A673 (cell line): ENCODE results near the gene ANKZF1. TPM values are rescaled to one million over a fixed set of nuclear protein-coding genes. Genes with fewer than 3 reads are reported as not detected.

ENCODE experiments used
- BruUV-seq: library from RNA; stranded (reverse); fragments of 400-500 nt; replicated peaks from 2 replicates; lab custom pipeline; 2021; lab: Mats Ljungman, UMichigan
- CTCF ChIA-PET: fragments of 300-600 bp; sonication (Branson Sonifier 250); formaldehyde crosslinking; loops from one replicate; lab custom pipeline; 2022; ENCODE audit warnings: antibody characterized with exemption; lab: Charles Lee
- POLR2A ChIA-PET: fragments of 300-600 bp; sonication (Branson Sonifier 250); formaldehyde crosslinking; loops from one replicate; lab custom pipeline; 2022; ENCODE audit warnings: antibody characterized with exemption; ENCODE audit not compliant: low non-redundant PET; lab: Charles Lee
- DNase-seq: peaks from one replicate; pipeline ENCODE4 v3.0.0-alpha.2; 2015; ENCODE audit warnings: low spot score
- H3K27ac ChIP-seq: fragments of 200-600 bp; sonication (generic); 2 replicates; pipeline ENCODE4 v1.5.1; 2016; ENCODE audit warnings: mixed run types, low read depth, mild to moderate bottlenecking, mixed read lengths, antibody characterized with exemption, low read length; ENCODE audit not compliant: poor library complexity, severe bottlenecking
- H3K27me3 ChIP-seq: fragments of 200-600 bp; sonication (generic); replicated peaks from 2 replicates; pipeline ENCODE4 v1.6.1; 2017; ENCODE audit warnings: mixed run types, low read depth, mild to moderate bottlenecking, mixed read lengths, antibody characterized with exemption, low read length; ENCODE audit not compliant: insufficient read depth, poor library complexity
- H3K36me3 ChIP-seq: fragments of 200-600 bp; sonication (generic); 2 replicates; pipeline ENCODE4 v1.6.1; 2016; ENCODE audit warnings: mixed run types, mild to moderate bottlenecking, mixed read lengths, antibody characterized with exemption, low read length; ENCODE audit not compliant: insufficient read depth, poor library complexity, severe bottlenecking
- H3K4me1 ChIP-seq: fragments of 200-600 bp; sonication (generic); 2 replicates; pipeline ENCODE4 v1.6.1; 2017; ENCODE audit warnings: mixed run types, mild to moderate bottlenecking, mixed read lengths, antibody characterized with exemption, low read length; ENCODE audit not compliant: insufficient read depth, poor library complexity, severe bottlenecking
- H3K4me3 ChIP-seq: fragments of 200-600 bp; sonication (generic); 2 replicates; pipeline ENCODE4 v1.5.1; 2016; ENCODE audit warnings: low read depth, mixed run types, mild to moderate bottlenecking, mixed read lengths, low read length; ENCODE audit not compliant: poor library complexity, severe bottlenecking
- H3K9me3 ChIP-seq: fragments of 200-600 bp; sonication (generic); 2 replicates; pipeline ENCODE4 v1.6.1; 2016; ENCODE audit warnings: mixed run types, low read depth, mild to moderate bottlenecking, mixed read lengths, antibody characterized with exemption, low read length; ENCODE audit not compliant: poor library complexity, severe bottlenecking
- EZH2 ChIP-seq: fragments of 200-600 bp; sonication (generic); IDR thresholded peaks from 2 replicates; pipeline ENCODE4 v1.6.1; 2017; ENCODE audit warnings: borderline replicate concordance, low read depth, mild to moderate bottlenecking, mixed read lengths, antibody characterized with exemption, low read length; ENCODE audit not compliant: poor library complexity, severe bottlenecking
- intact Hi-C: fragments of 100-400 bp; cut with micrococcal nuclease; formaldehyde crosslinking; loops from one replicate; pipeline ENCODE4 v1.10.0; 2022; ENCODE audit not compliant: unreplicated experiment
- total RNA-seq: library from RNA; stranded (reverse); gene quantifications from 2 replicates; pipeline ENCODE4 v1.2.3, GENCODE V29; 2021
- TF ChIP-seq, protein P1 (sequence below): fragments of 300-800, 200-600 bp; sonication (generic); conservative IDR thresholded peaks from 2 replicates; pipeline ENCODE4 v1.5.1; 2017; ENCODE audit warnings: low read depth, mild to moderate bottlenecking, antibody characterized with exemption, low read length, moderate library complexity, mixed read lengths

The ANKZF1 gene
- total RNA-seq, 1 experiment from 2014 or later, result 30.6 TPM

- no peaks in the 10 kb centered on the region for H3K27me3 ChIP-seq
- H3K4me1 ChIP-seq, result peaks cover 6% of the 10 kb centered on the region
- intact Hi-C loops, result no loop called here
- CTCF ChIA-PET, result no interaction called here
- no peaks in the 10 kb centered on the region for H3K9me3 ChIP-seq
- no TSS peak for BruUV-seq
- POLR2A ChIA-PET, result interaction anchor here (0.6 kb wide), 1 partner anchor 20 kb away, joined by 4 read pairs; no protein-coding TSS in a partner anchor
- peak overlapping the region; percentile 71 for H3K4me3 ChIP-seq
- H3K36me3 ChIP-seq, result peaks cover 40% of the 10 kb centered on the region
- peak overlapping the region; percentile 89 for H3K27ac ChIP-seq
- no peak for DNase-seq
- no peak for TF ChIP-seq EZH2
- TF ChIP-seq, protein P1, sequence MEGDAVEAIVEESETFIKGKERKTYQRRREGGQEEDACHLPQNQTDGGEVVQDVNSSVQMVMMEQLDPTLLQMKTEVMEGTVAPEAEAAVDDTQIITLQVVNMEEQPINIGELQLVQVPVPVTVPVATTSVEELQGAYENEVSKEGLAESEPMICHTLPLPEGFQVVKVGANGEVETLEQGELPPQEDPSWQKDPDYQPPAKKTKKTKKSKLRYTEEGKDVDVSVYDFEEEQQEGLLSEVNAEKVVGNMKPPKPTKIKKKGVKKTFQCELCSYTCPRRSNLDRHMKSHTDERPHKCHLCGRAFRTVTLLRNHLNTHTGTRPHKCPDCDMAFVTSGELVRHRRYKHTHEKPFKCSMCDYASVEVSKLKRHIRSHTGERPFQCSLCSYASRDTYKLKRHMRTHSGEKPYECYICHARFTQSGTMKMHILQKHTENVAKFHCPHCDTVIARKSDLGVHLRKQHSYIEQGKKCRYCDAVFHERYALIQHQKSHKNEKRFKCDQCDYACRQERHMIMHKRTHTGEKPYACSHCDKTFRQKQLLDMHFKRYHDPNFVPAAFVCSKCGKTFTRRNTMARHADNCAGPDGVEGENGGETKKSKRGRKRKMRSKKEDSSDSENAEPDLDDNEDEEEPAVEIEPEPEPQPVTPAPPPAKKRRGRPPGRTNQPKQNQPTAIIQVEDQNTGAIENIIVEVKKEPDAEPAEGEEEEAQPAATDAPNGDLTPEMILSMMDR, result no peak
Observed at GRCh38 chr2:219228911-219229304, 698 bp upstream of the ANKZF1 start.

DNA sequence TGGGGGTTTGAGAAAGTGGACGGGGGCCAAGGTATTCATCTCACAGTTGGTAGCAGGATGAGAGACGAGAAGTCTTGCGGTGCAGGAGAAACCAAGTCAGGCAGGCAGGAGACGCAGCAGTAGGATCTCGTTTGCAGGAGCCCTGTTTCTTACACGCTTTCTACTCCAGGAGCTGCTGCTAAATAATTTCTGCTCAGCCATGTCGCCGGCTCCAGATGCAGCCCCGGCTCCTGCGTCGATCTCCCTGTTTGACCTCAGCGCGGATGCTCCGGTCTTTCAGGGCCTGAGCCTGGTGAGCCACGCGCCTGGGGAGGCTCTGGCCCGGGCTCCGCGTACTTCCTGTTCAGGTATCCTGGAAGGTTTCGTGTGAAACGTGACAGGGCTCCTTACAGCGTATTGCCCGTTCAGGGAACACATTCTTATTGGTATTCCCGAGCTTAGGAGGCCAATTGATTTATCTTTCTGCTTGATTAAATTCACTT, 494 bp downstream of the ANKZF1 start:
- Histone ChIP-seq H3K4me1 (peaks cover 6% of the 10 kb centered on the region), H3K36me3 (peaks cover 40% of the 10 kb centered on the region), H3K9me3 (no peaks in the 10 kb centered on the region), H3K27me3 (no peaks in the 10 kb centered on the region), H3K4me3 (peak overlapping the region; percentile 71), H3K27ac (peak overlapping the region; percentile 89)
- DNase-seq, result no peak
- POLR2A ChIA-PET, result no interaction called here
- intact Hi-C loops, result no loop called here
- BruUV-seq, result TSS peak; percentile 65
- CTCF ChIA-PET, result no interaction called here
- no peak for TF ChIP-seq EZH2
- TF ChIP-seq, protein P1, result no peak

- no peaks in the 10 kb centered on the region for H3K27me3 ChIP-seq
- CTCF ChIA-PET, result no interaction called here
- no peak overlapping the region for H3K4me3 ChIP-seq
- no TSS peak for BruUV-seq
- H3K27ac ChIP-seq, result no peak overlapping the region
- no peaks in the 10 kb centered on the region for H3K9me3 ChIP-seq
- no peak for TF ChIP-seq EZH2
- TF ChIP-seq, protein P1, result no peak
- intact Hi-C loops, result no loop called here
- H3K36me3 ChIP-seq, result peaks cover 47% of the 10 kb centered on the region
- H3K4me1 ChIP-seq, result peaks cover 6% of the 10 kb centered on the region
- DNase-seq, result no peak
- POLR2A ChIA-PET, result no interaction called here
Observed at GRCh38 chr2:219234331-219234730, 4.7 kb downstream of the ANKZF1 start.
